Astrocyte of the cerebellum (primary cell): ENCODE data around the gene RAB3A.
"Not testable (repeated sequence)": the region's sequence is repeated elsewhere in the genome, so short reads cannot be mapped to it uniquely, and the experiment has no call there.

ENCODE experiments used
- DNase-seq: peaks from one replicate; pipeline ENCODE4 v3.0.0-alpha.2; 2011; ENCODE audit warnings: low read depth
- H3K4me3 ChIP-seq: 2 replicates; pipeline ENCODE4 v1.5.1; 2011; ENCODE audit warnings: mild to moderate bottlenecking, low read depth, low read length, moderate library complexity
- CTCF ChIP-seq: IDR thresholded peaks from 2 replicates; pipeline ENCODE4 v1.5.1; 2012; ENCODE audit warnings: low read length, low read depth, moderate library complexity, mild to moderate bottlenecking; ENCODE audit errors: missing control alignments
- in situ Hi-C: cut with HindIII; loops from 2 replicates; pipeline ENCODE4 v1.10.0; 2017; ENCODE audit warnings: low sequenced_read_pairs

RAB3A gene

GRCh38 chr19:18218600-18218999, 14.8 kb upstream of the RAB3A start:
- TF ChIP-seq CTCF: no peak
- H3K4me3 ChIP-seq: no peak overlapping the region
- in situ Hi-C loops: no loop called here
- no peak for DNase-seq

- TF ChIP-seq CTCF: no peak
Observed at GRCh38 chr19:18218159-18218558, 14.3 kb upstream of the RAB3A start.

GRCh38 chr19:18216789-18217188, 12.9 kb upstream of the RAB3A start:
- in situ Hi-C loops: no loop called here
- DNase-seq: no peak
- H3K4me3 ChIP-seq: no peak overlapping the region
- no peak for TF ChIP-seq CTCF

More at GRCh38 chr19:18218159-18218558, 14.3 kb upstream of the RAB3A start:
- no peak for DNase-seq
- in situ Hi-C loops: no loop called here
- H3K4me3 ChIP-seq: no peak overlapping the region

GRCh38 chr19:18214779-18215433, 11.1 kb upstream of the RAB3A start:
- no peak for DNase-seq
- in situ Hi-C loops: no loop called here
- H3K4me3 ChIP-seq: no peak overlapping the region
- no peak for TF ChIP-seq CTCF

GRCh38 chr19:18211683-18212082, 7.8 kb upstream of the RAB3A start:
- in situ Hi-C loops: no loop called here
- no peak for DNase-seq
- no peak for TF ChIP-seq CTCF
- H3K4me3 ChIP-seq: no peak overlapping the region

GRCh38 chr19:18209912-18210311, 6.1 kb upstream of the RAB3A start:
- DNase-seq, in situ Hi-C loops, H3K4me3 ChIP-seq: not testable (repeated sequence)

GRCh38 chr19:18208098-18208951, 4.5 kb upstream of the RAB3A start:
- TF ChIP-seq CTCF: peak; percentile 37
- H3K4me3 ChIP-seq: no peak overlapping the region
- no peak for DNase-seq
- in situ Hi-C loops: no loop called here
